ENCODE data around the gene MFSD2B. TPM values are rescaled to one million over a fixed set of nuclear protein-coding genes. Genes with fewer than 3 reads are reported as not detected.

The MFSD2B gene
- total RNA-seq, 2 experiments from 2014 or later, result 0.09 to 1.0 TPM

DNA sequence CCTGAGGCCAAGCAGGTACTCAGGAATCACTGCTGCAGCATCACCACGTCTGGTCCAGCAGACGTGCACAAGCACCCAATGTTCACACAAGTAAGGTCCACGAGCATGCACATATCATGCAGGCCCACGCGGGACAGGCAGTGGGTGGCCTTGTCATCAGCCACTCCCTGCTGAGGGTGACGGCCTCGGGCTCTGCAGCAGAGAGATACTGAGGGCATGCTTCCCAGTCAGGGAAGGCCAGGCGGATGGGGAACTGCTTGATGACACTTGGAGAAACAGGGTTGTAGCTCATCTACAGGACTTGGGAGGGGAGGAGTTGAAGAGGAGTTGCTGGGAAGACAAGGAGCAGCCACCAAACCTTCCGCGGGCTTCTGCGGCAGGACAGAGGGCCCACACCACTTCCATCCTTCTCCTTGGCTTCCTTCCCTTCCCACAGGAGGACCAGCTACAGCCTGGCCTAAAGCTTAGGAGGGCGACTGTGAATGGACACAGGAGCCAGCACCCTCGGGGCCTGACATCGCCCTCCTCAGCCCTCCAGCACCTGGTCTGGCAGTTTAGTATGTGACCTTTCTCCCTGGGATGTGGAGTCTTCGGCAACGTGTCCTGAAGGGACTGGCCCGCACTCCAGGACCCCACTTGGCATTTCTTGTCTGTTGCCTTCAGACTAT, 15.2 kb downstream of the MFSD2B start:
- no peak overlapping the region for H3K4me3 ChIP-seq (ENCODE audit: low read depth, low read length, poor library complexity, severe bottlenecking)
- no peak overlapping the region for H3K27ac ChIP-seq (ENCODE audit: low read depth, low read length, poor library complexity, severe bottlenecking)
- H3K9me3 ChIP-seq (ENCODE audit: low read length), result no peaks in the 10 kb centered on the region
- intact Hi-C loops (cut with micrococcal nuclease; ENCODE audit: unreplicated experiment), result no loop called here
- BruUV-seq (replicated peaks), result no TSS peak
- H3K4me2 ChIP-seq (ENCODE audit: low read length), result no peak overlapping the region
- no peaks in the 10 kb centered on the region for H3K9me2 ChIP-seq (ENCODE audit: insufficient read depth, low read length)
- ChIA-PET CTCF (ENCODE audit: unreplicated experiment) (interaction anchor here (0.6 kb wide), 2 partner anchors 21 to 418 kb away, joined by 3 to 15 read pairs; no protein-coding TSS in a partner anchor), POLR2A (no interaction called here)
- no peaks in the 10 kb centered on the region for H4K20me1 ChIP-seq (ENCODE audit: insufficient read depth, low read length)
- H3K4me1 ChIP-seq (ENCODE audit: insufficient read depth, low read length, poor library complexity, severe bottlenecking), result no peaks in the 10 kb centered on the region
- TF ChIP-seq EZH2phosphoT487 (IDR thresholded peaks at IDR 0.05; ENCODE audit: borderline replicate concordance, low read depth, low read length), result no peak
- TF ChIP-seq CTCF (conservative IDR thresholded peaks at IDR 0.05; ENCODE audit: low read length), result no peak
- DNase-seq (ENCODE audit: low spot score), result no peak
- peaks cover 19% of the 10 kb centered on the region for H3K36me3 ChIP-seq (ENCODE audit: insufficient read depth, low read length)
- H3K79me2 ChIP-seq (ENCODE audit: insufficient read depth, low read depth, low read length), result no peaks in the 10 kb centered on the region
- no peak overlapping the region for H2AFZ ChIP-seq (ENCODE audit: low read length)

- Histone ChIP-seq H2AFZ (ENCODE audit: low read length) (no peak overlapping the region), H4K20me1 (ENCODE audit: insufficient read depth, low read length) (no peaks in the 10 kb centered on the region), H3K36me3 (ENCODE audit: insufficient read depth, low read length) (peaks cover 30% of the 10 kb centered on the region), H3K4me1 (ENCODE audit: insufficient read depth, low read length, poor library complexity, severe bottlenecking) (no peaks in the 10 kb centered on the region), H3K9me3 (ENCODE audit: low read length) (no peaks in the 10 kb centered on the region), H3K4me3 (ENCODE audit: low read depth, low read length, poor library complexity, severe bottlenecking) (no peak overlapping the region), H3K9me2 (ENCODE audit: insufficient read depth, low read length) (no peaks in the 10 kb centered on the region), H3K4me2 (ENCODE audit: low read length) (no peak overlapping the region), H3K79me2 (ENCODE audit: insufficient read depth, low read depth, low read length) (no peaks in the 10 kb centered on the region), H3K27ac (ENCODE audit: low read depth, low read length, poor library complexity, severe bottlenecking) (no peak overlapping the region)
- no peak for DNase-seq (ENCODE audit: low spot score)
- POLR2A ChIA-PET, result no interaction called here
- CTCF ChIA-PET (ENCODE audit: unreplicated experiment), result no interaction called here
- BruUV-seq (replicated peaks), result no TSS peak
- intact Hi-C loops (cut with micrococcal nuclease; ENCODE audit: unreplicated experiment), result loop anchor here (2.0 kb wide), 1 partner anchor 59 kb away; the partner anchor contains the start of gene TP53I3
- TF ChIP-seq CTCF (conservative IDR thresholded peaks at IDR 0.05; ENCODE audit: low read length), result no peak
Measured at GRCh38 chr2:24026233-24026632, 16.3 kb downstream of the MFSD2B start.

GRCh38 chr2:24038786-24039499, 29.1 kb downstream of the MFSD2B start:
- Histone ChIP-seq H3K79me2 (ENCODE audit: insufficient read depth, low read depth, low read length) (peaks cover 15% of the 10 kb centered on the region), H4K20me1 (ENCODE audit: insufficient read depth, low read length) (0 out of 2 replicates have a peak, but pooled peaks cover under 1% of the 10 kb centered on the region), H2AFZ (ENCODE audit: low read length) (no peak overlapping the region), H3K4me1 (ENCODE audit: insufficient read depth, low read length, poor library complexity, severe bottlenecking) (no peaks in the 10 kb centered on the region), H3K4me2 (ENCODE audit: low read length) (no peak overlapping the region), H3K9me3 (ENCODE audit: low read length) (no peaks in the 10 kb centered on the region), H3K9me2 (ENCODE audit: insufficient read depth, low read length) (no peaks in the 10 kb centered on the region), H3K36me3 (ENCODE audit: insufficient read depth, low read length) (peaks cover 40% of the 10 kb centered on the region), H3K4me3 (ENCODE audit: low read depth, low read length, poor library complexity, severe bottlenecking) (no peak overlapping the region), H3K27ac (ENCODE audit: low read depth, low read length, poor library complexity, severe bottlenecking) (no peak overlapping the region)
- no TSS peak for BruUV-seq (replicated peaks)
- intact Hi-C loops (cut with micrococcal nuclease; ENCODE audit: unreplicated experiment), result no loop called here
- ChIA-PET CTCF (ENCODE audit: unreplicated experiment) (no interaction called here), POLR2A (no interaction called here)
- no peak for TF ChIP-seq CTCF (conservative IDR thresholded peaks at IDR 0.05; ENCODE audit: low read length)
- no peak for TF ChIP-seq EZH2phosphoT487 (IDR thresholded peaks at IDR 0.05; ENCODE audit: borderline replicate concordance, low read depth, low read length)
- DNase-seq (ENCODE audit: low spot score), result no peak
